H1 (cell line): ENCODE measurements around the gene EPHA6. TPM values are rescaled to one million over a fixed set of nuclear protein-coding genes. Genes with fewer than 3 reads are reported as not detected.
A peak's percentile ranks its signal among the peaks of the same experiment; 100 is the strongest.

Experiments used
- CTCF ChIA-PET: fragments of 300-600 bp; sonication (Branson Sonifier 250); formaldehyde crosslinking; loops from one replicate; lab custom pipeline; 2021; ENCODE audit not compliant: partially characterized antibody; lab: Charles Lee
- POLR2A ChIA-PET: fragments of 300-600 bp; sonication (Branson Sonifier 250); formaldehyde crosslinking; loops from one replicate; lab custom pipeline; 2021; ENCODE audit warnings: inconsistent platforms; ENCODE audit not compliant: partially characterized antibody; lab: Charles Lee
- DNase-seq, 2 experiments: peaks; one replicate each; pipeline versions ENCODE4 v3.0.0 to v3.0.0-alpha.2; 2010 to 2022; ENCODE audit warnings: low spot score in 2 of 2, low read depth in 1 of 2, mixed read lengths in 1 of 2
- FAIRE-seq: peaks from 2 replicates; lab custom pipeline; 2011; peaks lifted over from hg19 to GRCh38; lab: Jason Lieb, UNC
- H2AFZ ChIP-seq: 2 replicates; pipeline ENCODE4 v1.8.1; 2012; ENCODE audit warnings: low read length, inconsistent platforms
- H2AK5ac ChIP-seq: 2 replicates; pipeline ENCODE4 v1.6.1; 2013; ENCODE audit warnings: low read depth, low read length
- H2BK120ac ChIP-seq: replicated peaks from 2 replicates; pipeline ENCODE3; 2013; ENCODE audit warnings: low read depth, low read length, inconsistent platforms
- H2BK12ac ChIP-seq: 2 replicates; pipeline ENCODE4 v1.6.1; 2013; ENCODE audit warnings: low read depth, low read length
- H2BK15ac ChIP-seq: 2 replicates; pipeline ENCODE4 v1.6.1; 2013; ENCODE audit warnings: low read length
- H2BK20ac ChIP-seq: 2 replicates; pipeline ENCODE4 v1.6.1; 2013; ENCODE audit warnings: low read length
- H2BK5ac ChIP-seq: 2 replicates; pipeline ENCODE4 v1.6.1; 2013; ENCODE audit warnings: low read depth, low read length
- H3K14ac ChIP-seq: 2 replicates; pipeline ENCODE4 v1.6.1; 2013; ENCODE audit warnings: inconsistent platforms; ENCODE audit not compliant: insufficient read length
- H3K18ac ChIP-seq: 2 replicates; pipeline ENCODE4 v1.6.1; 2013; ENCODE audit warnings: low read length; ENCODE audit errors: extremely low read depth
- H3K23ac ChIP-seq: 2 replicates; pipeline ENCODE4 v1.6.1; 2013; ENCODE audit warnings: inconsistent platforms; ENCODE audit not compliant: insufficient read length
- H3K23me2 ChIP-seq: 2 replicates; pipeline ENCODE4 v1.6.1; 2013; ENCODE audit warnings: low read depth, low read length
- H3K27ac ChIP-seq: 2 replicates; pipeline ENCODE4 v1.6.1; 2011; ENCODE audit warnings: low read depth, low read length, inconsistent platforms
- H3K27me3 ChIP-seq, 4 experiments: replicated peaks in 1 of 4; 1 replicate in 1 of 4; 2 replicates in 3 of 4; pipeline versions ENCODE4 v1.6.1 to v1.8.1; 2011 to 2013; ENCODE audit warnings: low read length in 3 of 4, mild to moderate bottlenecking in 3 of 4, inconsistent platforms in 2 of 4, mixed read lengths in 2 of 4, moderate library complexity in 1 of 4; ENCODE audit not compliant: control insufficient read depth in 3 of 4, insufficient read depth in 3 of 4; ENCODE audit errors: extremely low read depth in 1 of 4
- H3K36me3 ChIP-seq, 4 experiments: 2 replicates each; pipeline versions ENCODE4 v1.6.1 to v1.8.1; 2011 to 2013; ENCODE audit warnings: mild to moderate bottlenecking in 4 of 4, low read length in 3 of 4, moderate library complexity in 2 of 4, control low read depth in 1 of 4, inconsistent platforms in 1 of 4; ENCODE audit not compliant: insufficient read depth in 4 of 4, control insufficient read depth in 2 of 4
- H3K4ac ChIP-seq: replicated peaks from 2 replicates; pipeline ENCODE3; 2013; ENCODE audit warnings: low read length, low read depth, mixed read lengths, inconsistent platforms; ENCODE audit not compliant: insufficient read length
- H3K4me1 ChIP-seq, 4 experiments: replicated peaks in 1 of 4; 1 replicate in 1 of 4; 2 replicates in 3 of 4; pipeline versions ENCODE4 v1.6.1 to v1.8.1; 2011 to 2013; ENCODE audit warnings: low read length in 3 of 4, inconsistent platforms in 2 of 4, mixed read lengths in 1 of 4; ENCODE audit not compliant: insufficient read depth in 4 of 4, control insufficient read depth in 3 of 4
- H3K4me2 ChIP-seq, 2 experiments: 2 replicates each; pipeline versions ENCODE4 v1.6.1 to v1.8.1; 2011 to 2013; ENCODE audit warnings: low read depth in 2 of 2, low read length in 2 of 2, control low read depth in 1 of 2, inconsistent platforms in 1 of 2, mild to moderate bottlenecking in 1 of 2; ENCODE audit not compliant: insufficient read depth in 1 of 2
- H3K4me3 ChIP-seq, 4 experiments: fragments of 200-600, 300-600 bp in 1 of 4; sonication (generic), shearing (Covaris generic), sonication (Bioruptor Twin) in 1 of 4; 2 replicates each; pipeline versions ENCODE4 v1.5.1 to v1.8.1; 2011 to 2016; ENCODE audit warnings: low read length in 4 of 4, low read depth in 3 of 4, control low read depth in 2 of 4, inconsistent platforms in 2 of 4, mild to moderate bottlenecking in 2 of 4, mixed read lengths in 1 of 4, moderate library complexity in 1 of 4; ENCODE audit not compliant: insufficient read depth in 2 of 4; ENCODE audit errors: extremely low read depth in 1 of 4
- H3K56ac ChIP-seq: replicated peaks from 2 replicates; pipeline ENCODE3; 2013; ENCODE audit warnings: low read depth, mild to moderate bottlenecking, mixed read lengths, low read length, inconsistent platforms; ENCODE audit not compliant: insufficient read length
- H3K79me1 ChIP-seq: 2 replicates; pipeline ENCODE4 v1.6.1; 2013; ENCODE audit warnings: low read depth, low read length, control low read depth
- H3K79me2 ChIP-seq, 2 experiments: 2 replicates each; pipeline versions ENCODE4 v1.6.1 to v1.8.1; 2012 to 2013; ENCODE audit warnings: low read length in 2 of 2, mild to moderate bottlenecking in 2 of 2, inconsistent platforms in 1 of 2; ENCODE audit not compliant: insufficient read depth in 2 of 2, control insufficient read depth in 1 of 2
- H3K9ac ChIP-seq, 4 experiments: replicated peaks in 1 of 4; 1 replicate in 1 of 4; 2 replicates in 3 of 4; pipeline versions ENCODE4 v1.6.1 to v1.8.1; 2011 to 2013; ENCODE audit warnings: low read depth in 3 of 4, low read length in 3 of 4, control low read depth in 2 of 4, mild to moderate bottlenecking in 2 of 4, moderate library complexity in 2 of 4, inconsistent platforms in 1 of 4; ENCODE audit errors: extremely low read depth in 1 of 4
- H3K9me3 ChIP-seq, 2 experiments: 2 replicates each; pipeline versions ENCODE4 v1.6.1 to v1.8.1; 2012 to 2013; ENCODE audit warnings: mild to moderate bottlenecking in 2 of 2, moderate library complexity in 2 of 2, control low read depth in 1 of 2, inconsistent platforms in 1 of 2, low read depth in 1 of 2, low read length in 1 of 2, mixed read lengths in 1 of 2; ENCODE audit not compliant: insufficient read depth in 2 of 2
- H4K20me1 ChIP-seq, 2 experiments: replicated peaks in 1 of 2; 2 replicates each; pipeline versions ENCODE3 to v1.8.1; 2011 to 2013; ENCODE audit warnings: inconsistent platforms in 2 of 2, low read length in 2 of 2, mild to moderate bottlenecking in 1 of 2; ENCODE audit not compliant: insufficient read depth in 2 of 2, control insufficient read depth in 1 of 2
- H4K5ac ChIP-seq: 2 replicates; pipeline ENCODE4 v1.6.1; 2013; ENCODE audit warnings: low read length, low read depth, mixed read lengths, inconsistent platforms; ENCODE audit not compliant: insufficient read length
- H4K8ac ChIP-seq: 2 replicates; pipeline ENCODE4 v1.8.0; 2013; ENCODE audit warnings: mild to moderate bottlenecking, moderate library complexity, low read length, inconsistent platforms; ENCODE audit not compliant: insufficient read depth; ENCODE audit errors: extremely low read depth
- H4K91ac ChIP-seq: replicated peaks from 2 replicates; pipeline ENCODE3; 2013; ENCODE audit warnings: low read length, mixed read lengths, inconsistent platforms; ENCODE audit not compliant: insufficient read length
- RAD21 ChIP-seq, 2 experiments: IDR thresholded peaks in 1 of 2; conservative IDR thresholded peaks in 1 of 2; 2 replicates each; pipeline ENCODE4 v1.6.1; 2011; ENCODE audit warnings: low read depth in 2 of 2, low read length in 2 of 2, improper control_type of control experiment in 1 of 2, inconsistent platforms in 1 of 2, mild to moderate bottlenecking in 1 of 2, moderate library complexity in 1 of 2
- RNF2 ChIP-seq: fragments of 200-900, 300-1000 bp; sonication (generic); IDR thresholded peaks from 2 replicates; pipeline ENCODE4 v1.7.1; 2016; ENCODE audit warnings: borderline replicate concordance, low read depth, mild to moderate bottlenecking, antibody characterized with exemption, low read length; ENCODE audit not compliant: poor library complexity, severe bottlenecking; ENCODE audit errors: missing control alignments
- TEAD4 ChIP-seq: IDR thresholded peaks from 2 replicates; pipeline ENCODE4 v1.6.1; 2012; ENCODE audit warnings: low read depth, low read length, inconsistent platforms, mixed read lengths
- WGBS, 2 experiments: shearing (Covaris generic) in 1 of 2; methylation state at CpG; one replicate each; pipeline versions ENCODE4 v1.1.6 to v1.1.7; 2013 to 2015; ENCODE audit warnings: low lambda C conversion rate in 2 of 2, mixed read lengths in 2 of 2, inconsistent platforms in 1 of 2, low coverage in 1 of 2, missing lambda C conversion rate in 1 of 2; ENCODE audit not compliant: insufficient replicate concordance in 2 of 2, insufficient coverage in 1 of 2, insufficient read length in 1 of 2; ENCODE audit errors: extremely low coverage in 1 of 2, missing lambda C conversion rate in 1 of 2; 5-methylcytosine and 5-hydroxymethylcytosine counted together
- polyA plus RNA-seq, 7 experiments: library from polyadenylated mRNA; depleted of rRNA in 3 of 7; stranded (reverse) in 5 of 7; unstranded in 2 of 7; fragments of >200 nt in 5 of 7; fragments of 200-250 nt in 2 of 7; gene quantifications; 1 replicate in 5 of 7; 2 replicates in 1 of 7; 4 replicates in 1 of 7; pipeline versions ENCODE4 v1.2.1 to v1.2.3, GENCODE V29; 2011 to 2013; ENCODE audit warnings: missing spikeins in 2 of 7, mixed read lengths in 2 of 7
- total RNA-seq: library from RNA; stranded (reverse); fragmentation: NEBNext Ultra II Directional; extraction: Animal tissue kit (Norgen Biotek cat#: 25700); gene quantifications from 2 replicates; pipeline ENCODE4 v1.2.1, GENCODE V29; 2021
- TF ChIP-seq, protein P1 (sequence below), 3 experiments: IDR thresholded peaks; 1 replicate in 2 of 3; 2 replicates in 1 of 3; pipeline versions ENCODE4 v1.5.1 to v1.6.1; 2011; ENCODE audit warnings: low read length in 3 of 3, mild to moderate bottlenecking in 3 of 3, inconsistent platforms in 2 of 3, low read depth in 1 of 3, moderate library complexity in 1 of 3; ENCODE audit not compliant: insufficient read depth in 1 of 3; ENCODE audit errors: control extremely low read depth in 1 of 3

Gene EPHA6
- total and polyA plus RNA-seq, 2 of the 8 experiments (the other 6 are each of a cell fraction or from before 2014, with no cell fraction given): 0.83 to 3.2 TPM

DNA sequence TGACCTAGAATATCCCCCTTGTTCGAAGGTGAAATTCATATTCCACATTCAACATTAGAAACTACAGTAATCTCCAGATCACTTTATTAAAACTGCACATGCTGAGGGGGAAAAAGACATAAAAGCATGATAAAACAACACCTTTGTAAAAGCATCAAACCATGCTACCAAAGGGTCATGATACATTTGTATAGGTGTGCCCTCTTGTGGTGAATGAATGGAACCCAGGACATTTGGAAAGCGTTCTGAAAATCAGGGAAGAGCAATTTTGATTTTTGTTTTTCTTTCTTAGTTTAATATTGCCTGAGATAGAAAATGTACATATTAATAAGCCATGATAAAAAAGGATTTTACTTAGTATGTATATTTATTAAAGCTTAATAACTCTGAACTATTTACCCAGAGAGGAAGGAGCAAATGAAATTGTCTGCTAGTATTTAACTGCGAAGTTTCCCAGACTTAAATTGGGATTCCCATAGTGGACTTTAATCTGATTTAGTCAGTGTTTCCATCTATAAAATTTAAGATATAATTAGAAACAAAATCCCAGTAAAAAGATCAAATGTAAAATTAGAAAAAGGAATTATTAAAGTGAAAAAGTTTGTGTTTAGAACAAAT lies 844.4 kb downstream of the EPHA6 start:
- Histone ChIP-seq H4K8ac (no peak overlapping the region), H3K27ac (no peak overlapping the region), H3K79me1 (no peaks in the 10 kb centered on the region), H2BK12ac (no peak overlapping the region), H3K9me3 (no peaks in the 10 kb centered on the region), H2BK20ac (no peak overlapping the region), H3K79me2 (no peaks in the 10 kb centered on the region), H2BK15ac (no peak overlapping the region), H4K91ac (no peak overlapping the region), H3K27me3 (no peaks in the 10 kb centered on the region), H2AFZ (no peak overlapping the region), H2AK5ac (no peak overlapping the region), H3K18ac (no peak overlapping the region), H3K23me2 (no peaks in the 10 kb centered on the region), H4K5ac (no peak overlapping the region), H3K56ac (no peak overlapping the region), H2BK5ac (no peak overlapping the region), H3K4me2 (no peak overlapping the region), H3K4me1 (peaks cover 0 to 5% (median 2%) of the 10 kb centered on the region in 4 experiments; a peak in 3 of 7 replicates), H2BK120ac (no peak overlapping the region), H4K20me1 (no peaks in the 10 kb centered on the region), H3K14ac (no peak overlapping the region), H3K23ac (no peak overlapping the region)
- peak; percentile 93 for FAIRE-seq
- no peak for DNase-seq
- POLR2A ChIA-PET: no interaction called here
- peak; percentile 86 for TF ChIP-seq RAD21 (IDR thresholded peaks at IDR 0.05 in 1 of 2, conservative IDR thresholded peaks at IDR 0.05 in 1 of 2; ENCODE audit: low read depth in 2 of 2, low read length in 2 of 2)
- no peak for TF ChIP-seq TEAD4
- TF ChIP-seq, protein P1, sequence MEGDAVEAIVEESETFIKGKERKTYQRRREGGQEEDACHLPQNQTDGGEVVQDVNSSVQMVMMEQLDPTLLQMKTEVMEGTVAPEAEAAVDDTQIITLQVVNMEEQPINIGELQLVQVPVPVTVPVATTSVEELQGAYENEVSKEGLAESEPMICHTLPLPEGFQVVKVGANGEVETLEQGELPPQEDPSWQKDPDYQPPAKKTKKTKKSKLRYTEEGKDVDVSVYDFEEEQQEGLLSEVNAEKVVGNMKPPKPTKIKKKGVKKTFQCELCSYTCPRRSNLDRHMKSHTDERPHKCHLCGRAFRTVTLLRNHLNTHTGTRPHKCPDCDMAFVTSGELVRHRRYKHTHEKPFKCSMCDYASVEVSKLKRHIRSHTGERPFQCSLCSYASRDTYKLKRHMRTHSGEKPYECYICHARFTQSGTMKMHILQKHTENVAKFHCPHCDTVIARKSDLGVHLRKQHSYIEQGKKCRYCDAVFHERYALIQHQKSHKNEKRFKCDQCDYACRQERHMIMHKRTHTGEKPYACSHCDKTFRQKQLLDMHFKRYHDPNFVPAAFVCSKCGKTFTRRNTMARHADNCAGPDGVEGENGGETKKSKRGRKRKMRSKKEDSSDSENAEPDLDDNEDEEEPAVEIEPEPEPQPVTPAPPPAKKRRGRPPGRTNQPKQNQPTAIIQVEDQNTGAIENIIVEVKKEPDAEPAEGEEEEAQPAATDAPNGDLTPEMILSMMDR (IDR thresholded peaks at IDR 0.05; ENCODE audit: control extremely low read depth in 1 of 3, insufficient read depth in 1 of 3, low read depth in 1 of 3, low read length in 3 of 3): peak in 2 of 3 experiments; percentile 57 to 75; a peak in 3 of 4 replicates
- no peak for TF ChIP-seq RNF2
- TF ChIP-seq, all 59 proteins: peak for 2
- WGBS, 2 experiments: 46% methylated on average over 3 of the region's 3 CpGs; no CpG with 5 or more reads in 1 of the 2 experiments
- Histone ChIP-seq H3K36me3 (no peaks in the 10 kb centered on the region), H3K4me3 (no peak overlapping the region), H3K4ac (no peak overlapping the region), H3K9ac (no peak overlapping the region)
- CTCF ChIA-PET: interaction anchor here (0.7 to 1.6 kb wide), 4 partner anchors 81 to 801 kb away, joined by 3 to 5 read pairs (median 4); no protein-coding TSS in a partner anchor
